H9 (cell line): ENCODE data around the gene LHX4. TPM values are rescaled to one million over a fixed set of nuclear protein-coding genes. Genes with fewer than 3 reads are reported as not detected.

ENCODE experiments used
- DNase-seq: peaks from one replicate; pipeline ENCODE4 v3.0.0-alpha.2; 2017
- H2AFZ ChIP-seq: one replicate; pipeline ENCODE4 v1.6.1; 2013; ENCODE audit warnings: mild to moderate bottlenecking, low read length, control low read depth, moderate library complexity
- H2AK5ac ChIP-seq: 2 replicates; pipeline ENCODE4 v1.6.1; 2013; ENCODE audit warnings: low read length, control low read depth, mixed read lengths; ENCODE audit not compliant: insufficient read length
- H2BK120ac ChIP-seq: one replicate; pipeline ENCODE4 v1.6.1; 2013; ENCODE audit warnings: low read depth, mild to moderate bottlenecking, low read length, control low read depth, inconsistent platforms; ENCODE audit not compliant: poor library complexity, severe bottlenecking
- H2BK12ac ChIP-seq: 2 replicates; pipeline ENCODE4 v1.6.1; 2013; ENCODE audit warnings: low read length, control low read depth, mixed read lengths, low read depth; ENCODE audit not compliant: insufficient read length
- H2BK15ac ChIP-seq: 2 replicates; pipeline ENCODE4 v1.6.1; 2013; ENCODE audit warnings: low read depth, low read length, control low read depth
- H2BK20ac ChIP-seq: one replicate; pipeline ENCODE4 v1.6.1; 2013; ENCODE audit warnings: low read depth, mild to moderate bottlenecking, low read length, control low read depth, inconsistent platforms; ENCODE audit not compliant: poor library complexity, severe bottlenecking
- H2BK5ac ChIP-seq: 2 replicates; pipeline ENCODE4 v1.6.1; 2013; ENCODE audit warnings: low read length, control low read depth, mixed read lengths; ENCODE audit not compliant: insufficient read length
- H3K14ac ChIP-seq: 2 replicates; pipeline ENCODE4 v1.6.1; 2013; ENCODE audit warnings: low read length, control low read depth; ENCODE audit not compliant: insufficient read depth
- H3K18ac ChIP-seq: 2 replicates; pipeline ENCODE4 v1.6.1; 2013; ENCODE audit warnings: low read depth, mild to moderate bottlenecking, mixed read lengths, low read length, control low read depth; ENCODE audit not compliant: insufficient read length
- H3K23ac ChIP-seq: 2 replicates; pipeline ENCODE4 v1.6.1; 2013; ENCODE audit warnings: low read length, control low read depth, mixed read lengths, low read depth; ENCODE audit not compliant: insufficient read length
- H3K23me2 ChIP-seq: 2 replicates; pipeline ENCODE4 v1.6.1; 2013; ENCODE audit warnings: low read depth, mild to moderate bottlenecking, mixed read lengths, low read length, control low read depth; ENCODE audit not compliant: insufficient read length, poor library complexity, severe bottlenecking
- H3K27ac ChIP-seq: 2 replicates; pipeline ENCODE4 v1.5.1; 2013; ENCODE audit warnings: low read length, control low read depth, mixed read lengths, low read depth; ENCODE audit not compliant: insufficient read length
- H3K27me3 ChIP-seq: 2 replicates; pipeline ENCODE4 v1.6.1; 2013; ENCODE audit warnings: low read length, control low read depth, inconsistent platforms; ENCODE audit not compliant: insufficient read depth
- H3K4ac ChIP-seq: 2 replicates; pipeline ENCODE4 v1.6.1; 2013; ENCODE audit warnings: low read depth, mild to moderate bottlenecking, control low read depth, inconsistent platforms, low read length, moderate library complexity
- H3K4me1 ChIP-seq: 2 replicates; pipeline ENCODE4 v1.6.1; 2013; ENCODE audit warnings: low read length, control low read depth, inconsistent platforms; ENCODE audit not compliant: insufficient read depth
- H3K4me2 ChIP-seq: 2 replicates; pipeline ENCODE4 v1.6.1; 2013; ENCODE audit warnings: low read length, control low read depth, mixed read lengths; ENCODE audit not compliant: insufficient read length, insufficient read depth
- H3K56ac ChIP-seq: 2 replicates; pipeline ENCODE4 v1.6.1; 2013; ENCODE audit warnings: low read depth, mild to moderate bottlenecking, mixed read lengths, low read length, control low read depth; ENCODE audit not compliant: insufficient read length
- H3K79me1 ChIP-seq: 2 replicates; pipeline ENCODE4 v1.6.1; 2013; ENCODE audit warnings: low read depth, mild to moderate bottlenecking, moderate library complexity, low read length, control low read depth, inconsistent platforms; ENCODE audit not compliant: insufficient read depth, poor library complexity, severe bottlenecking
- H3K79me2 ChIP-seq: 2 replicates; pipeline ENCODE4 v1.6.1; 2013; ENCODE audit warnings: low read length, control low read depth, inconsistent platforms; ENCODE audit not compliant: insufficient read depth
- H3K9ac ChIP-seq: 2 replicates; pipeline ENCODE4 v1.6.1; 2013; ENCODE audit warnings: low read length, control low read depth, mixed read lengths; ENCODE audit not compliant: insufficient read length; ENCODE audit errors: extremely low read depth
- H3K9me3 ChIP-seq: one replicate; pipeline ENCODE4 v1.6.1; 2013; ENCODE audit warnings: low read depth, low read length, inconsistent platforms; ENCODE audit not compliant: control insufficient read depth
- H3T11ph ChIP-seq: one replicate; pipeline ENCODE4 v1.6.1; 2013; ENCODE audit warnings: mild to moderate bottlenecking, low read length, control low read depth, inconsistent platforms
- H4K20me1 ChIP-seq: one replicate; pipeline ENCODE4 v1.6.1; 2013; ENCODE audit not compliant: control insufficient read depth, insufficient read length, insufficient read depth
- H4K5ac ChIP-seq: 2 replicates; pipeline ENCODE4 v1.6.1; 2013; ENCODE audit warnings: low read depth, mild to moderate bottlenecking, mixed read lengths, low read length, control low read depth; ENCODE audit not compliant: insufficient read length
- H4K8ac ChIP-seq: replicated peaks from 2 replicates; pipeline ENCODE4 v1.6.1; 2013; ENCODE audit warnings: low read length, control low read depth, mixed read lengths, low read depth; ENCODE audit not compliant: insufficient read length
- H4K91ac ChIP-seq: 2 replicates; pipeline ENCODE4 v1.6.1; 2013; ENCODE audit warnings: low read depth, mild to moderate bottlenecking, moderate library complexity, mixed read lengths, low read length, control low read depth; ENCODE audit not compliant: insufficient read length
- H3K27ac Mint-ChIP-seq, 3 experiments: 2 replicates in 2 of 3; 3 replicates in 1 of 3; pipeline ENCODE4 v1.8.0; 2020 to 2021; ENCODE audit warnings: mixed read lengths in 3 of 3, mild to moderate bottlenecking in 1 of 3, moderate library complexity in 1 of 3
- H3K27me3 Mint-ChIP-seq: 2 replicates; pipeline ENCODE4 v1.8.0; 2021; ENCODE audit warnings: low read depth, mild to moderate bottlenecking, moderate library complexity, mixed read lengths
- H3K36me3 Mint-ChIP-seq, 3 experiments: 2 replicates in 2 of 3; 3 replicates in 1 of 3; pipeline ENCODE4 v1.8.0; 2020 to 2021; ENCODE audit warnings: low read depth in 3 of 3, mixed read lengths in 3 of 3; ENCODE audit not compliant: insufficient read depth in 1 of 3
- H3K4me1 Mint-ChIP-seq, 2 experiments: 2 replicates each; pipeline ENCODE4 v1.8.0; 2020; ENCODE audit warnings: mixed read lengths in 2 of 2
- H3K4me3 Mint-ChIP-seq, 2 experiments: 2 replicates in 1 of 2; 3 replicates in 1 of 2; pipeline ENCODE4 v1.8.0; 2020 to 2021; ENCODE audit warnings: mild to moderate bottlenecking in 2 of 2, mixed read lengths in 2 of 2, moderate library complexity in 1 of 2
- H3K9me3 Mint-ChIP-seq, 2 experiments: 2 replicates in 1 of 2; 3 replicates in 1 of 2; pipeline ENCODE4 v1.8.0; 2020; ENCODE audit warnings: mild to moderate bottlenecking in 2 of 2, mixed read lengths in 2 of 2, moderate library complexity in 1 of 2
- WGBS: extraction: QIAGEN DNeasy Blood & Tissue Kit; methylation state at CpG from one replicate; pipeline ENCODE4 v1.1.7; 2013; ENCODE audit warnings: missing lambda C conversion rate, low lambda C conversion rate, mixed read lengths; ENCODE audit not compliant: insufficient read length; ENCODE audit errors: extremely low coverage; 5-methylcytosine and 5-hydroxymethylcytosine counted together
- total RNA-seq: library from RNA; stranded (reverse); gene quantifications from 2 replicates; pipeline ENCODE4 v1.2.1, GENCODE V29; 2021
- TF ChIP-seq, protein P1 (sequence below): fragments of 200-600 bp; sonication (generic); conservative IDR thresholded peaks from 3 replicates; pipeline ENCODE4 v1.8.0; 2021; ENCODE audit warnings: antibody characterized with exemption, mild to moderate bottlenecking

Gene LHX4
- total RNA-seq, 1 experiment from 2014 or later: 1.9 TPM

DNA sequence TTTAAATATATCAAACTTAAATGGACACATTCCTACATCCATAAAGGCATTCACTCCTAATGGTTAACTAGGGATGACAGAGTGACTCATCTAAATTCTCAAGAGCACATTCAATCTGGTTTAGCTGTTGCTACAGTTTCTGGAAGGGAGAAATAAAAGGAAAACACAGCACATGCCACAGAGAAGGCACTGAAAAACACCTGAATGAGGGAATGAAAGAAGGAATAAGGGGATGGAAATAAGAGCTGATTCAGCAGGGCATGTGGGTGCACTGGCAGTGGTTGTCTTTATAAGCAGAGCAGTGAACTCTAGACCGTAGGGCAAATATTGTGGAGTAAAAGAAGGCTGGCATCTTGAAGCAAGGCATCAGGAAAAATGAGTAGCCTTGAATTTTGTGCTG, 79.3 kb downstream of the LHX4 start:
- TF ChIP-seq, protein P1, sequence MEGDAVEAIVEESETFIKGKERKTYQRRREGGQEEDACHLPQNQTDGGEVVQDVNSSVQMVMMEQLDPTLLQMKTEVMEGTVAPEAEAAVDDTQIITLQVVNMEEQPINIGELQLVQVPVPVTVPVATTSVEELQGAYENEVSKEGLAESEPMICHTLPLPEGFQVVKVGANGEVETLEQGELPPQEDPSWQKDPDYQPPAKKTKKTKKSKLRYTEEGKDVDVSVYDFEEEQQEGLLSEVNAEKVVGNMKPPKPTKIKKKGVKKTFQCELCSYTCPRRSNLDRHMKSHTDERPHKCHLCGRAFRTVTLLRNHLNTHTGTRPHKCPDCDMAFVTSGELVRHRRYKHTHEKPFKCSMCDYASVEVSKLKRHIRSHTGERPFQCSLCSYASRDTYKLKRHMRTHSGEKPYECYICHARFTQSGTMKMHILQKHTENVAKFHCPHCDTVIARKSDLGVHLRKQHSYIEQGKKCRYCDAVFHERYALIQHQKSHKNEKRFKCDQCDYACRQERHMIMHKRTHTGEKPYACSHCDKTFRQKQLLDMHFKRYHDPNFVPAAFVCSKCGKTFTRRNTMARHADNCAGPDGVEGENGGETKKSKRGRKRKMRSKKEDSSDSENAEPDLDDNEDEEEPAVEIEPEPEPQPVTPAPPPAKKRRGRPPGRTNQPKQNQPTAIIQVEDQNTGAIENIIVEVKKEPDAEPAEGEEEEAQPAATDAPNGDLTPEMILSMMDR: no peak
- Histone ChIP-seq H2BK12ac (no peak overlapping the region), H2AK5ac (no peak overlapping the region), H3K23ac (no peak overlapping the region), H2BK120ac (no peak overlapping the region), H3K4ac (no peak overlapping the region), H3K56ac (no peak overlapping the region), H3K27me3 (no peaks in the 10 kb centered on the region), H3K23me2 (no peaks in the 10 kb centered on the region), H3K18ac (no peak overlapping the region), H3K9me3 (no peaks in the 10 kb centered on the region), H4K8ac (no peak overlapping the region), H3K14ac (no peak overlapping the region), H3T11ph (no peak overlapping the region), H3K27ac (no peak overlapping the region), H4K20me1 (no peaks in the 10 kb centered on the region), H3K4me2 (no peak overlapping the region), H4K91ac (no peak overlapping the region), H3K79me2 (no peaks in the 10 kb centered on the region), H3K79me1 (no peaks in the 10 kb centered on the region), H2AFZ (no peak overlapping the region), H2BK15ac (no peak overlapping the region), H3K4me1 (peaks cover 2% of the 10 kb centered on the region; the same call in 1 of the 2 replicates), H2BK5ac (no peak overlapping the region), H4K5ac (no peak overlapping the region), H3K9ac (no peak overlapping the region), H2BK20ac (no peak overlapping the region)
- peaks cover 7 to 12% of the 10 kb centered on the region in 2 experiments for H3K4me1 Mint-ChIP-seq
- H3K27ac Mint-ChIP-seq: no peak overlapping the region
- H3K4me3 Mint-ChIP-seq: no peak overlapping the region
- peaks cover 0 to 3% of the 10 kb centered on the region in 2 experiments; a peak in 2 of 5 replicates for H3K9me3 Mint-ChIP-seq
- H3K27me3 Mint-ChIP-seq: no peaks in the 10 kb centered on the region
- peaks cover 0 to 2% (median 2%) of the 10 kb centered on the region in 3 experiments; a peak in 4 of 7 replicates for H3K36me3 Mint-ChIP-seq
- DNase-seq: no peak
- no CpG with 5 or more reads among the region's 1 CpG for WGBS
